Neutrophil (primary cell): ENCODE measurements around the gene NAA35.
"Not testable (repeated sequence)": the region's sequence is repeated elsewhere in the genome, so short reads cannot be mapped to it uniquely, and the experiment has no call there.

ENCODE experiments used
- H3K27ac ChIP-seq: fragments of 200-600 bp; sonication (generic); 2 replicates; pipeline ENCODE4 v1.5.1; 2016; ENCODE audit warnings: mild to moderate bottlenecking, moderate library complexity
- H3K27me3 ChIP-seq: fragments of 200-600 bp; sonication (generic); 2 replicates; pipeline ENCODE4 v1.6.0; 2016; ENCODE audit warnings: mild to moderate bottlenecking
- H3K36me3 ChIP-seq: fragments of 200-600 bp; sonication (generic); 2 replicates; pipeline ENCODE4 v1.5.1; 2017
- H3K4me1 ChIP-seq, 2 experiments: fragments of 200-600 bp in 1 of 2; sonication (generic) in 1 of 2; 1 replicate in 1 of 2; 2 replicates in 1 of 2; pipeline versions ENCODE4 v1.5.1 to v1.6.1; 2013 to 2016; ENCODE audit warnings: low read depth in 1 of 2, low read length in 1 of 2, mild to moderate bottlenecking in 1 of 2, moderate library complexity in 1 of 2; ENCODE audit not compliant: control insufficient read depth in 1 of 2, insufficient read depth in 1 of 2
- H3K4me3 ChIP-seq, 2 experiments: fragments of 200-600 bp in 1 of 2; sonication (generic) in 1 of 2; 1 replicate in 1 of 2; 2 replicates in 1 of 2; pipeline ENCODE4 v1.5.1; 2013 to 2016; ENCODE audit warnings: low read depth in 1 of 2, low read length in 1 of 2, mild to moderate bottlenecking in 1 of 2, moderate library complexity in 1 of 2
- H3K9me3 ChIP-seq: fragments of 200-600 bp; sonication (generic); 2 replicates; pipeline ENCODE4 v1.5.1; 2016
- TF ChIP-seq, protein P1 (sequence below): fragments of 200-600 bp; sonication (generic); IDR thresholded peaks from 2 replicates; pipeline ENCODE4 v1.5.1; 2016; ENCODE audit warnings: antibody characterized with exemption

The NAA35 gene

DNA sequence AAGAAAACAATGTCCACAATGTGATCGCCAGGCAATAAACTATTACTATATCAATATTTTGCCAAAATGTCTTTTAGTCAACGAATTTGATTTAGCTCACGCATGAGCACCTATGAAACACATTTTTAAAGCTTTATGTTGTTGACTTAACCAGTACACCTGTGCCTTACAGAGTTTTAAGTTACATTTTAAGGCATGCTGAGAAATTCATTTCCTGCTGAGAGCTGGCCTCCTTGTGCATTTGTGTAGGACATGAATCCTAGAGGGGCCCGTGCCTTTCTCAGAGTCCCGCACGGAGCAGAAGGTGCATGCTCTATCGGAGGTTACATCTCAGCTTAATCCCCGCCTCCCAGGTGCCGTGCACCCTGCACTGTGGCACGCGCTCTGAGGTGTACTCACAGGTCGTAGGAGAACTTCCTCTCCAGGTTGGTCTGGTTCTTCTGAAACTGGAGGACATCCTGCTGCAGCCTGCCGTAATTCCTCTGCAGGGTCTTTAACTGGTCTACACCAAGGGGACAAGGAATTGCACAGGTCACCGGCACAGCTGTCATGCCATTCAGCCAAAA lies 105.2 kb downstream of the NAA35 start:
- no peaks in the 10 kb centered on the region for H3K27me3 ChIP-seq
- H3K4me3 ChIP-seq, result no peak overlapping the region
- no peak overlapping the region for H3K27ac ChIP-seq
- no peaks in the 10 kb centered on the region for H3K36me3 ChIP-seq
- no peaks in the 10 kb centered on the region for H3K4me1 ChIP-seq
- H3K9me3 ChIP-seq, result no peaks in the 10 kb centered on the region
- TF ChIP-seq, protein P1, sequence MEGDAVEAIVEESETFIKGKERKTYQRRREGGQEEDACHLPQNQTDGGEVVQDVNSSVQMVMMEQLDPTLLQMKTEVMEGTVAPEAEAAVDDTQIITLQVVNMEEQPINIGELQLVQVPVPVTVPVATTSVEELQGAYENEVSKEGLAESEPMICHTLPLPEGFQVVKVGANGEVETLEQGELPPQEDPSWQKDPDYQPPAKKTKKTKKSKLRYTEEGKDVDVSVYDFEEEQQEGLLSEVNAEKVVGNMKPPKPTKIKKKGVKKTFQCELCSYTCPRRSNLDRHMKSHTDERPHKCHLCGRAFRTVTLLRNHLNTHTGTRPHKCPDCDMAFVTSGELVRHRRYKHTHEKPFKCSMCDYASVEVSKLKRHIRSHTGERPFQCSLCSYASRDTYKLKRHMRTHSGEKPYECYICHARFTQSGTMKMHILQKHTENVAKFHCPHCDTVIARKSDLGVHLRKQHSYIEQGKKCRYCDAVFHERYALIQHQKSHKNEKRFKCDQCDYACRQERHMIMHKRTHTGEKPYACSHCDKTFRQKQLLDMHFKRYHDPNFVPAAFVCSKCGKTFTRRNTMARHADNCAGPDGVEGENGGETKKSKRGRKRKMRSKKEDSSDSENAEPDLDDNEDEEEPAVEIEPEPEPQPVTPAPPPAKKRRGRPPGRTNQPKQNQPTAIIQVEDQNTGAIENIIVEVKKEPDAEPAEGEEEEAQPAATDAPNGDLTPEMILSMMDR, result no peak

DNA sequence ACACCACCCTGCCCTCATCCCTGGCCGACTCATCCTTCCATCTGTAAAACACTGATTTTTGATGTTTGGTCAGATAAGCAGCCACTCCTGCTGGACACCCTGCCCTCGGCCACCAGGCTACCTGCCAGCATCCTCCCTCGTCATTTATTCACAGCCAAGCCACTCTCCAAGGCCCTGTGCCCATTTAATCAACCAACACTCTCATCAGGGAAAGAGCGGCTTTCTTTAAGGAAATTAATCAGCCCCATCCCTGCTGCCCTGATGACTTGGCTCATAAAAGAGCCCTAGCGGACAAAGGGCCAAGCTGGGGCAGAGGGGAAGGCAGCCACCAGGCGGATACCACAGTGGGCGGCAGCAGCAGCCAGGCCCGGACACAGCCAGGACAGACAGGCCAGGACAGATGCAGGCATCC lies 106.0 kb downstream of the NAA35 start:
- Histone ChIP-seq H3K4me1 (no peaks in the 10 kb centered on the region), H3K27me3 (no peaks in the 10 kb centered on the region), H3K36me3 (no peaks in the 10 kb centered on the region), H3K4me3 (no peak overlapping the region), H3K9me3 (no peaks in the 10 kb centered on the region), H3K27ac (no peak overlapping the region)
- TF ChIP-seq, protein P1, result no peak

DNA sequence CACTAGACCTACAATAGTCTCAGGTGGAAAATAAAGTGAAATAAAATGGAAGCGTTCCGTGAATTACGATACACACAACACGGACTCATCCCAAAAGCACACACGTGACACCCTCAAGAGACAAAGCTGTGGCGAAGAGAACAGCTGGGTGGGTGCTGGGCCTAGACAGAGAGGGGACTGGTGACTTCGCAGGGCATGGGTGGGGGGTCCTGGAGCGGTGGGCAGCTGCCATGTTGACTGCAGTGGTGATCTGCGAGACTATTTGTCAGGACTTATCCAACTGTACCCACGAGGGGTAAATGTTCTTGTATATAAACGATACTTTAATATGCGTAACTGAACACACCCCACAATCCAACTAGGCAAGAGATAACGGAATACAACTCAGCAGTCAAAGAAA lies 106.4 kb downstream of the NAA35 start:
- Histone ChIP-seq H3K4me3 (no peak overlapping the region), H3K4me1 (no peaks in the 10 kb centered on the region), H3K27ac (no peak overlapping the region), H3K27me3 (no peaks in the 10 kb centered on the region), H3K36me3 (no peaks in the 10 kb centered on the region), H3K9me3 (no peaks in the 10 kb centered on the region)
- TF ChIP-seq, protein P1, result no peak

DNA sequence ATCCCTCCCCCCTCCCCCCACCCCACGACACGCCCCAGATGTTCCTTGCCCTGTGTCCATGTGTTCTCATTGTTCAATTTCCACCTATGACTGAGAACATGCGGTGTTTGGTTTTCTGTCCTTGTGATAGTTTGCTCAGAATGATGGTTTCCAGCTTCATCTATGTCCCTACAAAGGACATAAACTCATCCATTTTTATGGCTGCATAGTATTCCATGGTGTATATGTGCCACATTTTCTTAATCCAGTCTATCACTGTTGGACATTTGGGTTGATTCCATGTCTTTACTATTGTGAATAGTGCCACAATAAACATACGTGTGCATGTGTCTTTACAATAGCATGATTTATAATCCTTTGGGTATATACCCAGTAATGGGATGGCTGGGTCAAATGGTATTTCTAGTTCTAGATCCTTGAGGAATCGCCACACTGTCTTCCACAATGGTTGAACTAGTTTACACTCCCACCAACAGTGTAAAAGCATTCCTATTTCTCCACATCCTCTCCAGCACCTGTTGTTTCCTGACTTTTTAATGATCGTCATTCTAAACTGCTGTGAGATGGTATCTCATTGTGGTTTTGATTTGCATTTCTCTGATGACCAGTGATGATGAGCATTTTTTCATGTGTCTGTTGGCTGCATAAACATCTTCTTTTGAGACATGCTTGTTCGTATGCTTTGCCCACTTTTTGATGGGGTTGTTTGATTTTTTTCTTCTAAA lies 107.2 kb downstream of the NAA35 start:
- not testable (repeated sequence) for H3K27me3 ChIP-seq, H3K9me3 ChIP-seq, H3K27ac ChIP-seq, H3K4me1 ChIP-seq, H3K36me3 ChIP-seq, H3K4me3 ChIP-seq

DNA sequence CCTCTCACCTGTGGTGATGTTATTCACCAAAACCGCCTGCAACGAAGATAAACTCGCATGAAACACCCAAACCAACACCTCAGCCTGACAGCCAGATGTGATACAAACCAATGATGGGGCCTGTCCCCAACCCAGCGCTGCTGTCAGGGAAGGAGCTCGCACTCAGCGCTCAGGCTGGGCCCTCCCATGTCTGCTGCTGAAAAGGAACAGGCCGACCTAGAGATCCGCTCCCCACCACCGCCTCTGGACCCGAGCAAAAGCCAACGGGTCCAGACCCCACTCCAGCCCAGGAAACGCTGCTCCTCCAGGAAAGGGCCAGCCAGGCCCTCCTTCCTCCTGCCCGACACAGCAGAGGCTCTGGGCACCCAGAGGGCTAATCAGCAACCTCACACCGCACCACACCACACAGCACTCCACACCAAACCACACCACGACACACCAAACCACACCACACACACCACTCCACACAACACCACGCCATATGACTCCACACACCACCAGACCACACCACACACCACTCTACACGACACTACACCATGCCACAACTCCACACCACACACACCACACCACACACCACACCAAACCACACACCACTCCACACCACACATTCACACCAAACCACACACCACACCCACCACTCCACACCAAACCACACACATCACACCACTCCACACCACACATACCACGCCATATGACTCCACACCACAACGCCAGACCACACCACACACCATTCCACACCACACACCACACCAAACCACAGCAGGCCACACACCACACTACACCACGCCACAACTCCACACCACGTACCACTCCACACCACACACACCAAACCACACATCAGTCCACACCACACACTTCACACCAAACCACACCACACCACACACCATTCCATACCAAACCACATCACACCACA lies 111.9 kb downstream of the NAA35 start:
- H3K4me1 ChIP-seq, result no peaks in the 10 kb centered on the region
- H3K9me3 ChIP-seq, result no peaks in the 10 kb centered on the region
- no peak overlapping the region for H3K27ac ChIP-seq
- no peaks in the 10 kb centered on the region for H3K36me3 ChIP-seq
- no peak overlapping the region for H3K4me3 ChIP-seq
- H3K27me3 ChIP-seq, result no peaks in the 10 kb centered on the region
- TF ChIP-seq, protein P1, result no peak

DNA sequence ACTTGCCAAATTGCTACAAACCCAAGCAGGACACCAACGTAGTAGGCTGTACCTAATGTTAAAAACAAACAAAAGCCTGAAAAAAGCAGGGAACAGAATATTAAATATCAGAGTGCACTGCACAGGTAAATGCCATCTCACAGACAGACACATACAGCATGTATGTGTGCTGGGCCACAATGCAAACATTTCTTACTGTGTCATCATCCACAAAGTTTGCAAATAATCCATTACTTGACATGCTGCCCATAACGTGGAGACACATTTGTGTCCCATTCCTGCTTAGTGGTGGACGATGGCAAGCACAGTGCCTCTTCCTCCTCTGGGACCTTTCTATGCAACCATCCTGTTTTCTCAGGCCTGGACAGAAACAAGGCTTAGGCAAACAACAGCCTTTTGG lies 113.7 kb downstream of the NAA35 start:
- Histone ChIP-seq H3K27me3 (no peaks in the 10 kb centered on the region), H3K4me1 (no peaks in the 10 kb centered on the region), H3K27ac (no peak overlapping the region), H3K9me3 (no peaks in the 10 kb centered on the region), H3K4me3 (no peak overlapping the region), H3K36me3 (no peaks in the 10 kb centered on the region)
- TF ChIP-seq, protein P1, result no peak
